RWPE1 (cell line): ENCODE results near the gene LRRC2.
A peak's percentile ranks its signal among the peaks of the same experiment; 100 is the strongest.

Experiments used
- CTCF ChIA-PET: fragments of 350-600 bp; sonication (Branson Sonifier 250); formaldehyde crosslinking; extraction: SDS; loops from one replicate; lab custom pipeline; 2021; lab: Yijun Ruan, JAX
- POLR2A ChIA-PET: fragments of 400-600 bp; formaldehyde crosslinking; extraction: SDS; loops from one replicate; lab custom pipeline; 2020; ENCODE audit warnings: antibody characterized with exemption; ENCODE audit not compliant: low non-redundant PET; lab: Yijun Ruan, JAX
- DNase-seq: peaks from one replicate; pipeline ENCODE4 v3.0.0; 2012; ENCODE audit warnings: low spot score
- H3K27ac ChIP-seq: fragments of 450-650 bp; 2 replicates; pipeline ENCODE4 v1.5.1; 2017
- CTCF ChIP-seq: fragments of 450-650 bp; conservative IDR thresholded peaks from 2 replicates; pipeline ENCODE4 v1.5.1; 2017; ENCODE audit warnings: low read depth, mild to moderate bottlenecking

LRRC2 gene

GRCh38 chr3:46484388-46484787, 81.7 kb downstream of the LRRC2 start:
- no peak overlapping the region for H3K27ac ChIP-seq
- TF ChIP-seq CTCF = no peak
- CTCF ChIA-PET = no interaction called here
- no peak for DNase-seq
- POLR2A ChIA-PET = no interaction called here

GRCh38 chr3:46483825-46484224, 82.3 kb downstream of the LRRC2 start:
- POLR2A ChIA-PET = no interaction called here
- no peak overlapping the region for H3K27ac ChIP-seq
- TF ChIP-seq CTCF = no peak
- CTCF ChIA-PET = interaction anchor here (0.6 kb wide), 1 partner anchor 1179 kb away, joined by 3 read pairs; no protein-coding TSS in a partner anchor
- DNase-seq = no peak

GRCh38 chr3:46482632-46483350, 83.3 kb downstream of the LRRC2 start:
- TF ChIP-seq CTCF = no peak
- ChIA-PET CTCF (no interaction called here), POLR2A (no interaction called here)
- DNase-seq = peak; percentile 24
- no peak overlapping the region for H3K27ac ChIP-seq

GRCh38 chr3:46481636-46482035, 84.5 kb downstream of the LRRC2 start:
- TF ChIP-seq CTCF = no peak
- no peak for DNase-seq
- CTCF ChIA-PET = no interaction called here
- no peak overlapping the region for H3K27ac ChIP-seq
- POLR2A ChIA-PET = no interaction called here

- TF ChIP-seq CTCF = no peak
- ChIA-PET CTCF (no interaction called here), POLR2A (no interaction called here)
- H3K27ac ChIP-seq = no peak overlapping the region
- DNase-seq = no peak
These were observed 85.5 kb downstream of the LRRC2 start for GRCh38 chr3:46480491-46481195.

- no peak overlapping the region for H3K27ac ChIP-seq
- ChIA-PET CTCF (no interaction called here), POLR2A (no interaction called here)
- TF ChIP-seq CTCF = no peak
- DNase-seq = no peak
These were observed 86.4 kb downstream of the LRRC2 start for GRCh38 chr3:46479696-46480095.
